Measurements from ENCODE around the gene CCM2.

Gene CCM2

GRCh38 chr7:44977959-44978335 is 22.1 kb upstream of the CCM2 start:
- no peaks in the 10 kb centered on the region for H3K9me3 ChIP-seq (replicated peaks; ENCODE audit: low read length)
- peaks cover 9% of the 10 kb centered on the region for H3K36me3 ChIP-seq (ENCODE audit: insufficient read depth, low read length)
- H3K9ac ChIP-seq (ENCODE audit: low read depth, low read length): no peak overlapping the region
- no peak overlapping the region for H3K4me3 ChIP-seq (ENCODE audit: low read length)
- H3K4me1 ChIP-seq (ENCODE audit: control insufficient read depth, insufficient read depth, low read length): peaks cover 20% of the 10 kb centered on the region
- no peaks in the 10 kb centered on the region for H3K27me3 ChIP-seq (ENCODE audit: control insufficient read depth, insufficient read depth, low read length)
- H3K4me2 ChIP-seq (ENCODE audit: low read length): no peak overlapping the region

- no peaks in the 10 kb centered on the region for H3K27me3 ChIP-seq (ENCODE audit: control insufficient read depth, insufficient read depth, low read length)
- H3K4me2 ChIP-seq (ENCODE audit: low read length): no peak within 1 kb of the TSS
- H3K9me3 ChIP-seq (replicated peaks; ENCODE audit: low read length): no peaks in the 10 kb centered on the region
- no peak within 1 kb of the TSS for H3K9ac ChIP-seq (ENCODE audit: low read depth, low read length)
- H3K4me1 ChIP-seq (ENCODE audit: control insufficient read depth, insufficient read depth, low read length): peaks cover 20% of the 10 kb centered on the region
- peaks cover 17% of the 10 kb centered on the region for H3K36me3 ChIP-seq (ENCODE audit: insufficient read depth, low read length)
- no peak within 1 kb of the TSS for H3K4me3 ChIP-seq (ENCODE audit: low read length)
Observed at GRCh38 chr7:44978511-44979366, 21.3 kb upstream of the CCM2 start, which contains the start of gene MYO1G. Gene MYO1G (minus strand): TSS chr7:44979015. CDS start chr7:44978961, 54 bp downstream.

GRCh38 chr7:44979481-44980392 is 20.3 kb upstream of the CCM2 start:
- H3K36me3 ChIP-seq (ENCODE audit: insufficient read depth, low read length): peaks cover 27% of the 10 kb centered on the region
- H3K9ac ChIP-seq (ENCODE audit: low read depth, low read length): no peak overlapping the region
- H3K4me2 ChIP-seq (ENCODE audit: low read length): peak overlapping the region; percentile 5
- H3K9me3 ChIP-seq (replicated peaks; ENCODE audit: low read length): no peaks in the 10 kb centered on the region
- peaks cover 29% of the 10 kb centered on the region for H3K4me1 ChIP-seq (ENCODE audit: control insufficient read depth, insufficient read depth, low read length)
- H3K4me3 ChIP-seq (ENCODE audit: low read length): no peak overlapping the region
- H3K27me3 ChIP-seq (ENCODE audit: control insufficient read depth, insufficient read depth, low read length): no peaks in the 10 kb centered on the region

- no peak overlapping the region for H3K4me3 ChIP-seq (ENCODE audit: low read length)
- H3K9ac ChIP-seq (ENCODE audit: low read depth, low read length): no peak overlapping the region
- peak overlapping the region; percentile 5 for H3K4me2 ChIP-seq (ENCODE audit: low read length)
- no peaks in the 10 kb centered on the region for H3K9me3 ChIP-seq (replicated peaks; ENCODE audit: low read length)
- peaks cover 36% of the 10 kb centered on the region for H3K4me1 ChIP-seq (ENCODE audit: control insufficient read depth, insufficient read depth, low read length)
- H3K36me3 ChIP-seq (ENCODE audit: insufficient read depth, low read length): peaks cover 35% of the 10 kb centered on the region
- H3K27me3 ChIP-seq (ENCODE audit: control insufficient read depth, insufficient read depth, low read length): no peaks in the 10 kb centered on the region
Observed at GRCh38 chr7:44980393-44981034, 19.5 kb upstream of the CCM2 start.

GRCh38 chr7:44981035-44981706 is 18.8 kb upstream of the CCM2 start:
- H3K4me1 ChIP-seq (ENCODE audit: control insufficient read depth, insufficient read depth, low read length): peaks cover 36% of the 10 kb centered on the region

GRCh38 chr7:44982535-44982923 is 17.5 kb upstream of the CCM2 start:
- H3K36me3 ChIP-seq (ENCODE audit: insufficient read depth, low read length): peaks cover 40% of the 10 kb centered on the region
- H3K9me3 ChIP-seq (replicated peaks; ENCODE audit: low read length): no peaks in the 10 kb centered on the region
- no peak overlapping the region for H3K4me2 ChIP-seq (ENCODE audit: low read length)
- no peak overlapping the region for H3K9ac ChIP-seq (ENCODE audit: low read depth, low read length)
- H3K4me1 ChIP-seq (ENCODE audit: control insufficient read depth, insufficient read depth, low read length): peaks cover 41% of the 10 kb centered on the region
- H3K27me3 ChIP-seq (ENCODE audit: control insufficient read depth, insufficient read depth, low read length): no peaks in the 10 kb centered on the region
- H3K4me3 ChIP-seq (ENCODE audit: low read length): no peak overlapping the region

More at GRCh38 chr7:44981035-44981706, 18.8 kb upstream of the CCM2 start:
- no peaks in the 10 kb centered on the region for H3K9me3 ChIP-seq (replicated peaks; ENCODE audit: low read length)
- no peak overlapping the region for H3K4me2 ChIP-seq (ENCODE audit: low read length)
- peaks cover 40% of the 10 kb centered on the region for H3K36me3 ChIP-seq (ENCODE audit: insufficient read depth, low read length)
- H3K4me3 ChIP-seq (ENCODE audit: low read length): no peak overlapping the region
- no peaks in the 10 kb centered on the region for H3K27me3 ChIP-seq (ENCODE audit: control insufficient read depth, insufficient read depth, low read length)
- H3K9ac ChIP-seq (ENCODE audit: low read depth, low read length): no peak overlapping the region

- H3K27me3 ChIP-seq (ENCODE audit: control insufficient read depth, insufficient read depth, low read length): no peaks in the 10 kb centered on the region
- H3K9ac ChIP-seq (ENCODE audit: low read depth, low read length): no peak overlapping the region
- no peak overlapping the region for H3K4me2 ChIP-seq (ENCODE audit: low read length)
- no peaks in the 10 kb centered on the region for H3K9me3 ChIP-seq (replicated peaks; ENCODE audit: low read length)
- H3K4me1 ChIP-seq (ENCODE audit: control insufficient read depth, insufficient read depth, low read length): peaks cover 41% of the 10 kb centered on the region
- no peak overlapping the region for H3K4me3 ChIP-seq (ENCODE audit: low read length)
- H3K36me3 ChIP-seq (ENCODE audit: insufficient read depth, low read length): peaks cover 40% of the 10 kb centered on the region
Observed at GRCh38 chr7:44982970-44983369, 17.0 kb upstream of the CCM2 start.

GRCh38 chr7:44983742-44984477 is 16.1 kb upstream of the CCM2 start:
- Histone ChIP-seq H3K27me3 (ENCODE audit: control insufficient read depth, insufficient read depth, low read length) (no peaks in the 10 kb centered on the region), H3K36me3 (ENCODE audit: insufficient read depth, low read length) (peaks cover 40% of the 10 kb centered on the region), H3K9ac (ENCODE audit: low read depth, low read length) (no peak overlapping the region), H3K4me2 (ENCODE audit: low read length) (peak overlapping the region; percentile 99), H3K9me3 (replicated peaks; ENCODE audit: low read length) (no peaks in the 10 kb centered on the region), H3K4me1 (ENCODE audit: control insufficient read depth, insufficient read depth, low read length) (peaks cover 41% of the 10 kb centered on the region), H3K4me3 (ENCODE audit: low read length) (no peak overlapping the region)

GRCh38 chr7:44984478-44984758 is 15.6 kb upstream of the CCM2 start:
- no peaks in the 10 kb centered on the region for H3K9me3 ChIP-seq (replicated peaks; ENCODE audit: low read length)
- H3K4me1 ChIP-seq (ENCODE audit: control insufficient read depth, insufficient read depth, low read length): peaks cover 40% of the 10 kb centered on the region
- H3K4me2 ChIP-seq (ENCODE audit: low read length): peak overlapping the region; percentile 99
- no peak overlapping the region for H3K9ac ChIP-seq (ENCODE audit: low read depth, low read length)
- H3K36me3 ChIP-seq (ENCODE audit: insufficient read depth, low read length): peaks cover 40% of the 10 kb centered on the region
- peak overlapping the region; percentile 89 for H3K4me3 ChIP-seq (ENCODE audit: low read length)
- H3K27me3 ChIP-seq (ENCODE audit: control insufficient read depth, insufficient read depth, low read length): no peaks in the 10 kb centered on the region

GRCh38 chr7:44985033-44985695 is 14.8 kb upstream of the CCM2 start:
- Histone ChIP-seq H3K4me1 (ENCODE audit: control insufficient read depth, insufficient read depth, low read length) (peaks cover 36% of the 10 kb centered on the region), H3K4me3 (ENCODE audit: low read length) (peak overlapping the region; percentile 89), H3K27me3 (ENCODE audit: control insufficient read depth, insufficient read depth, low read length) (no peaks in the 10 kb centered on the region), H3K36me3 (ENCODE audit: insufficient read depth, low read length) (peaks cover 40% of the 10 kb centered on the region), H3K9me3 (replicated peaks; ENCODE audit: low read length) (no peaks in the 10 kb centered on the region), H3K9ac (ENCODE audit: low read depth, low read length) (peak overlapping the region; percentile 95), H3K4me2 (ENCODE audit: low read length) (peak overlapping the region; percentile 99)

Measured in skeletal muscle satellite cell (primary cell).